H9 (cell line): Measurements from ENCODE around the gene CSTPP1. TPM values are rescaled to one million over a fixed set of nuclear protein-coding genes. Genes with fewer than 3 reads are reported as not detected.

Experiments used
- DNase-seq: peaks from one replicate; pipeline ENCODE4 v3.0.0-alpha.2; 2017
- H2AFZ ChIP-seq: one replicate; pipeline ENCODE4 v1.6.1; 2013; ENCODE audit warnings: mild to moderate bottlenecking, low read length, control low read depth, moderate library complexity
- H2AK5ac ChIP-seq: 2 replicates; pipeline ENCODE4 v1.6.1; 2013; ENCODE audit warnings: low read length, control low read depth, mixed read lengths; ENCODE audit not compliant: insufficient read length
- H2BK120ac ChIP-seq: one replicate; pipeline ENCODE4 v1.6.1; 2013; ENCODE audit warnings: low read depth, mild to moderate bottlenecking, low read length, control low read depth, inconsistent platforms; ENCODE audit not compliant: poor library complexity, severe bottlenecking
- H2BK12ac ChIP-seq: 2 replicates; pipeline ENCODE4 v1.6.1; 2013; ENCODE audit warnings: low read length, control low read depth, mixed read lengths, low read depth; ENCODE audit not compliant: insufficient read length
- H2BK15ac ChIP-seq: 2 replicates; pipeline ENCODE4 v1.6.1; 2013; ENCODE audit warnings: low read depth, low read length, control low read depth
- H2BK20ac ChIP-seq: one replicate; pipeline ENCODE4 v1.6.1; 2013; ENCODE audit warnings: low read depth, mild to moderate bottlenecking, low read length, control low read depth, inconsistent platforms; ENCODE audit not compliant: poor library complexity, severe bottlenecking
- H2BK5ac ChIP-seq: 2 replicates; pipeline ENCODE4 v1.6.1; 2013; ENCODE audit warnings: low read length, control low read depth, mixed read lengths; ENCODE audit not compliant: insufficient read length
- H3K14ac ChIP-seq: 2 replicates; pipeline ENCODE4 v1.6.1; 2013; ENCODE audit warnings: low read length, control low read depth; ENCODE audit not compliant: insufficient read depth
- H3K18ac ChIP-seq: 2 replicates; pipeline ENCODE4 v1.6.1; 2013; ENCODE audit warnings: low read depth, mild to moderate bottlenecking, mixed read lengths, low read length, control low read depth; ENCODE audit not compliant: insufficient read length
- H3K23ac ChIP-seq: 2 replicates; pipeline ENCODE4 v1.6.1; 2013; ENCODE audit warnings: low read length, control low read depth, mixed read lengths, low read depth; ENCODE audit not compliant: insufficient read length
- H3K23me2 ChIP-seq: 2 replicates; pipeline ENCODE4 v1.6.1; 2013; ENCODE audit warnings: low read depth, mild to moderate bottlenecking, mixed read lengths, low read length, control low read depth; ENCODE audit not compliant: insufficient read length, poor library complexity, severe bottlenecking
- H3K27ac ChIP-seq: 2 replicates; pipeline ENCODE4 v1.5.1; 2013; ENCODE audit warnings: low read length, control low read depth, mixed read lengths, low read depth; ENCODE audit not compliant: insufficient read length
- H3K27me3 ChIP-seq: 2 replicates; pipeline ENCODE4 v1.6.1; 2013; ENCODE audit warnings: low read length, control low read depth, inconsistent platforms; ENCODE audit not compliant: insufficient read depth
- H3K4ac ChIP-seq: 2 replicates; pipeline ENCODE4 v1.6.1; 2013; ENCODE audit warnings: low read depth, mild to moderate bottlenecking, control low read depth, inconsistent platforms, low read length, moderate library complexity
- H3K4me1 ChIP-seq: 2 replicates; pipeline ENCODE4 v1.6.1; 2013; ENCODE audit warnings: low read length, control low read depth, inconsistent platforms; ENCODE audit not compliant: insufficient read depth
- H3K4me2 ChIP-seq: 2 replicates; pipeline ENCODE4 v1.6.1; 2013; ENCODE audit warnings: low read length, control low read depth, mixed read lengths; ENCODE audit not compliant: insufficient read length, insufficient read depth
- H3K56ac ChIP-seq: 2 replicates; pipeline ENCODE4 v1.6.1; 2013; ENCODE audit warnings: low read depth, mild to moderate bottlenecking, mixed read lengths, low read length, control low read depth; ENCODE audit not compliant: insufficient read length
- H3K79me1 ChIP-seq: 2 replicates; pipeline ENCODE4 v1.6.1; 2013; ENCODE audit warnings: low read depth, mild to moderate bottlenecking, moderate library complexity, low read length, control low read depth, inconsistent platforms; ENCODE audit not compliant: insufficient read depth, poor library complexity, severe bottlenecking
- H3K79me2 ChIP-seq: 2 replicates; pipeline ENCODE4 v1.6.1; 2013; ENCODE audit warnings: low read length, control low read depth, inconsistent platforms; ENCODE audit not compliant: insufficient read depth
- H3K9ac ChIP-seq: 2 replicates; pipeline ENCODE4 v1.6.1; 2013; ENCODE audit warnings: low read length, control low read depth, mixed read lengths; ENCODE audit not compliant: insufficient read length; ENCODE audit errors: extremely low read depth
- H3K9me3 ChIP-seq: one replicate; pipeline ENCODE4 v1.6.1; 2013; ENCODE audit warnings: low read depth, low read length, inconsistent platforms; ENCODE audit not compliant: control insufficient read depth
- H3T11ph ChIP-seq: one replicate; pipeline ENCODE4 v1.6.1; 2013; ENCODE audit warnings: mild to moderate bottlenecking, low read length, control low read depth, inconsistent platforms
- H4K20me1 ChIP-seq: one replicate; pipeline ENCODE4 v1.6.1; 2013; ENCODE audit not compliant: control insufficient read depth, insufficient read length, insufficient read depth
- H4K5ac ChIP-seq: 2 replicates; pipeline ENCODE4 v1.6.1; 2013; ENCODE audit warnings: low read depth, mild to moderate bottlenecking, mixed read lengths, low read length, control low read depth; ENCODE audit not compliant: insufficient read length
- H4K8ac ChIP-seq: replicated peaks from 2 replicates; pipeline ENCODE4 v1.6.1; 2013; ENCODE audit warnings: low read length, control low read depth, mixed read lengths, low read depth; ENCODE audit not compliant: insufficient read length
- H4K91ac ChIP-seq: 2 replicates; pipeline ENCODE4 v1.6.1; 2013; ENCODE audit warnings: low read depth, mild to moderate bottlenecking, moderate library complexity, mixed read lengths, low read length, control low read depth; ENCODE audit not compliant: insufficient read length
- H3K27ac Mint-ChIP-seq, 3 experiments: 2 replicates in 2 of 3; 3 replicates in 1 of 3; pipeline ENCODE4 v1.8.0; 2020 to 2021; ENCODE audit warnings: mixed read lengths in 3 of 3, mild to moderate bottlenecking in 1 of 3, moderate library complexity in 1 of 3
- H3K27me3 Mint-ChIP-seq: 2 replicates; pipeline ENCODE4 v1.8.0; 2021; ENCODE audit warnings: low read depth, mild to moderate bottlenecking, moderate library complexity, mixed read lengths
- H3K36me3 Mint-ChIP-seq, 3 experiments: 2 replicates in 2 of 3; 3 replicates in 1 of 3; pipeline ENCODE4 v1.8.0; 2020 to 2021; ENCODE audit warnings: low read depth in 3 of 3, mixed read lengths in 3 of 3; ENCODE audit not compliant: insufficient read depth in 1 of 3
- H3K4me1 Mint-ChIP-seq, 2 experiments: 2 replicates each; pipeline ENCODE4 v1.8.0; 2020; ENCODE audit warnings: mixed read lengths in 2 of 2
- H3K4me3 Mint-ChIP-seq, 2 experiments: 2 replicates in 1 of 2; 3 replicates in 1 of 2; pipeline ENCODE4 v1.8.0; 2020 to 2021; ENCODE audit warnings: mild to moderate bottlenecking in 2 of 2, mixed read lengths in 2 of 2, moderate library complexity in 1 of 2
- H3K9me3 Mint-ChIP-seq, 2 experiments: 2 replicates in 1 of 2; 3 replicates in 1 of 2; pipeline ENCODE4 v1.8.0; 2020; ENCODE audit warnings: mild to moderate bottlenecking in 2 of 2, mixed read lengths in 2 of 2, moderate library complexity in 1 of 2
- WGBS: extraction: QIAGEN DNeasy Blood & Tissue Kit; methylation state at CpG from one replicate; pipeline ENCODE4 v1.1.7; 2013; ENCODE audit warnings: missing lambda C conversion rate, low lambda C conversion rate, mixed read lengths; ENCODE audit not compliant: insufficient read length; ENCODE audit errors: extremely low coverage; 5-methylcytosine and 5-hydroxymethylcytosine counted together
- microRNA-seq: library from miRNA; unstranded; fragments of <30 nt; microRNA quantifications from one replicate; pipeline ENCODE4, GENCODE V29; 2020; ENCODE audit warnings: borderline microRNAs expressed
- total RNA-seq: library from RNA; stranded (reverse); gene quantifications from 2 replicates; pipeline ENCODE4 v1.2.1, GENCODE V29; 2021
- TF ChIP-seq, protein P1 (sequence below): fragments of 200-600 bp; sonication (generic); conservative IDR thresholded peaks from 3 replicates; pipeline ENCODE4 v1.8.0; 2021; ENCODE audit warnings: antibody characterized with exemption, mild to moderate bottlenecking

Gene CSTPP1
- total RNA-seq, 1 experiment from 2014 or later: 21.2 TPM

DNA sequence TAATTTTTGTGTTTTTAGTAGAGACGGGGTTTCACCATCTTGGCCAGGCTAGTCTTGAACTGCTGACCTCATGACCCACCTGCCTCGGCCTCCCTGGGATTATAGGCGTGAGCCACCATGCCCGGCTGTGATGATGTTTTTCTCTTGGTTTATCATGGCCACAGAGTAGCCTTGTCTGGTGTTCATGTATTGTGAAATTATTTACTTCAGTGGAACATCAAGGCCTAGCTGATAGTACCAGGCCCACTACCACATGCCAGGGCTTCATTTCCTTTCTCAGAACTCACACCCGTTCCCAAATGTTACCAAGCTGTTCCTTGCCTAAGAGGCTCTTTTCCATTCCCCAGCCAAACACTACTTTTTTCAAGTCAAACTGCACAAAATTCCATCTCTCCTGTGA is 272.1 kb downstream of the CSTPP1 start:
- Histone ChIP-seq H3K4me1 (no peaks in the 10 kb centered on the region; the same call in 1 of the 2 replicates), H3K9me3 (no peaks in the 10 kb centered on the region)
- no CpG with 5 or more reads among the region's 5 CpGs for WGBS

More for the DNA sequence above, 272.1 kb downstream of the CSTPP1 start:
- no peaks in the 10 kb centered on the region for H3K23me2 ChIP-seq
- H3K4me3 Mint-ChIP-seq: no peak overlapping the region
- no peak overlapping the region for H3K27ac ChIP-seq
- H3K4ac ChIP-seq: no peak overlapping the region
- no peak overlapping the region for H2AK5ac ChIP-seq
- no peak overlapping the region for H3K23ac ChIP-seq
- H3K79me2 ChIP-seq: no peaks in the 10 kb centered on the region
- H3K36me3 Mint-ChIP-seq: no peaks in the 10 kb centered on the region
- H3K14ac ChIP-seq: no peak overlapping the region
- no peak overlapping the region for H2BK15ac ChIP-seq
- H2BK12ac ChIP-seq: no peak overlapping the region
- TF ChIP-seq, protein P1, sequence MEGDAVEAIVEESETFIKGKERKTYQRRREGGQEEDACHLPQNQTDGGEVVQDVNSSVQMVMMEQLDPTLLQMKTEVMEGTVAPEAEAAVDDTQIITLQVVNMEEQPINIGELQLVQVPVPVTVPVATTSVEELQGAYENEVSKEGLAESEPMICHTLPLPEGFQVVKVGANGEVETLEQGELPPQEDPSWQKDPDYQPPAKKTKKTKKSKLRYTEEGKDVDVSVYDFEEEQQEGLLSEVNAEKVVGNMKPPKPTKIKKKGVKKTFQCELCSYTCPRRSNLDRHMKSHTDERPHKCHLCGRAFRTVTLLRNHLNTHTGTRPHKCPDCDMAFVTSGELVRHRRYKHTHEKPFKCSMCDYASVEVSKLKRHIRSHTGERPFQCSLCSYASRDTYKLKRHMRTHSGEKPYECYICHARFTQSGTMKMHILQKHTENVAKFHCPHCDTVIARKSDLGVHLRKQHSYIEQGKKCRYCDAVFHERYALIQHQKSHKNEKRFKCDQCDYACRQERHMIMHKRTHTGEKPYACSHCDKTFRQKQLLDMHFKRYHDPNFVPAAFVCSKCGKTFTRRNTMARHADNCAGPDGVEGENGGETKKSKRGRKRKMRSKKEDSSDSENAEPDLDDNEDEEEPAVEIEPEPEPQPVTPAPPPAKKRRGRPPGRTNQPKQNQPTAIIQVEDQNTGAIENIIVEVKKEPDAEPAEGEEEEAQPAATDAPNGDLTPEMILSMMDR: no peak
- no peak overlapping the region for H2BK5ac ChIP-seq
- no peak overlapping the region for H2BK120ac ChIP-seq
- H3K18ac ChIP-seq: no peak overlapping the region
- peaks cover 8 to 9% of the 10 kb centered on the region in 2 experiments for H3K4me1 Mint-ChIP-seq
- no peak overlapping the region for H3T11ph ChIP-seq
- no peaks in the 10 kb centered on the region for H3K79me1 ChIP-seq
- no peak overlapping the region for H3K56ac ChIP-seq
- H2AFZ ChIP-seq: no peak overlapping the region
- H3K9ac ChIP-seq: no peak overlapping the region
- no peak overlapping the region for H2BK20ac ChIP-seq
- H4K20me1 ChIP-seq: no peaks in the 10 kb centered on the region
- H4K5ac ChIP-seq: no peak overlapping the region
- no peaks in the 10 kb centered on the region; the same call in 1 of the 2 replicates for H3K27me3 Mint-ChIP-seq
- H3K9me3 Mint-ChIP-seq: no peaks in the 10 kb centered on the region
- no peak overlapping the region for H4K91ac ChIP-seq
- DNase-seq: no peak
- no peaks in the 10 kb centered on the region for H3K27me3 ChIP-seq
- H3K27ac Mint-ChIP-seq: peak overlapping the region in 1 of 3 experiments; percentile 10; a peak in 1 of 7 replicates
- H3K4me2 ChIP-seq: no peak overlapping the region
- no peak overlapping the region for H4K8ac ChIP-seq

Small RNA genes within 50 kb of the gene (microRNA-seq; reads per million reads assigned to microRNA genes)
- gene MIR6745: not detected

Other genes with a start within 250 kb of the CSTPP1 start
- gene ARHGAP1, start 236.1 kb upstream of the CSTPP1 start, total RNA-seq: 45.3 and 47.9 TPM in 2 replicates
- 16.6 and 16.9 TPM in 2 replicates for gene ZNF408, start 235.7 kb upstream of the CSTPP1 start, total RNA-seq
- gene F2, start 217.5 kb upstream of the CSTPP1 start, total RNA-seq: not detected in 2 replicates
- 172 and 190 TPM in 2 replicates for gene CKAP5, start 90.5 kb upstream of the CSTPP1 start, total RNA-seq
- 11.3 and 11.6 TPM in 2 replicates for gene LRP4, start 18.2 kb upstream of the CSTPP1 start, total RNA-seq
- gene ARFGAP2, start 240.1 kb downstream of the CSTPP1 start, total RNA-seq: 65.1 and 72.3 TPM in 2 replicates
- gene PACSIN3, start 249.7 kb downstream of the CSTPP1 start, total RNA-seq: 62.2 and 63.0 TPM in 2 replicates